Stimulated activated naive CD8-positive, alpha-beta T cell treated with anti-CD3 and anti-CD28 coated beads, Interleukin-15, Interleukin-2, amounts not matched to agents 100 ng/mL and 50 ng/mL, for 24 hours (primary cell): Measurements from ENCODE around the gene RALGPS2.

Experiments used
- H3K27ac Mint-ChIP-seq: one replicate; pipeline ENCODE4 v1.8.0; 2021; ENCODE audit warnings: mild to moderate bottlenecking, mixed read lengths
- H3K27me3 Mint-ChIP-seq: one replicate; pipeline ENCODE4 v1.8.0; 2021; ENCODE audit warnings: mixed read lengths
- H3K36me3 Mint-ChIP-seq: one replicate; pipeline ENCODE4 v1.8.0; 2021; ENCODE audit warnings: low read depth, mixed read lengths
- H3K4me1 Mint-ChIP-seq: one replicate; pipeline ENCODE4 v1.8.0; 2021; ENCODE audit warnings: low read depth, mixed read lengths
- H3K4me3 Mint-ChIP-seq: one replicate; pipeline ENCODE4 v1.8.0; 2021; ENCODE audit warnings: mild to moderate bottlenecking, mixed read lengths
- H3K9me3 Mint-ChIP-seq: one replicate; pipeline ENCODE4 v1.8.0; 2021; ENCODE audit warnings: mixed read lengths

Gene RALGPS2

DNA sequence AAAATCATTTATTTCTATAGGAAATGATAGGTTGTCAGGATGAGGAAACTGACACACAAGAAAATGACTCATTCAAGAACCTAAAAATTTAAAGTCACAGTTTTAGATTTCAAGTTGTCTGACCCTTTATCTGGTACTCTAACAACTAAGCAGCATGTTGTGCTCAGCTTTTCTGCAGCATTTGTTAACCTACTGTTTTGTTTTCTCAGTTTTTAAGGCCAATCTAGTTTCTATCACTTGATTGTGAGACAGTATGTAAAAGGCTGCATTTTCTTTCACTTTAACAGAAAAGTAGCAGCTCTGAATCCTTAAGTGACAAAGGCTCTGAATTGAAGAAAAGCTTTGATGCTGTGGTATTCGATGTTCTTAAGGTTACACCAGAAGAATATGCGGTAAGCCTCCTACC, 59.1 kb downstream of the RALGPS2 start:
- H3K27me3 Mint-ChIP-seq = no peaks in the 10 kb centered on the region
- peak overlapping the region; percentile 12 for H3K4me3 Mint-ChIP-seq
- no peak overlapping the region for H3K27ac Mint-ChIP-seq
- H3K36me3 Mint-ChIP-seq = peaks cover 16% of the 10 kb centered on the region
- H3K9me3 Mint-ChIP-seq = no peaks in the 10 kb centered on the region
- peaks cover 37% of the 10 kb centered on the region for H3K4me1 Mint-ChIP-seq

DNA sequence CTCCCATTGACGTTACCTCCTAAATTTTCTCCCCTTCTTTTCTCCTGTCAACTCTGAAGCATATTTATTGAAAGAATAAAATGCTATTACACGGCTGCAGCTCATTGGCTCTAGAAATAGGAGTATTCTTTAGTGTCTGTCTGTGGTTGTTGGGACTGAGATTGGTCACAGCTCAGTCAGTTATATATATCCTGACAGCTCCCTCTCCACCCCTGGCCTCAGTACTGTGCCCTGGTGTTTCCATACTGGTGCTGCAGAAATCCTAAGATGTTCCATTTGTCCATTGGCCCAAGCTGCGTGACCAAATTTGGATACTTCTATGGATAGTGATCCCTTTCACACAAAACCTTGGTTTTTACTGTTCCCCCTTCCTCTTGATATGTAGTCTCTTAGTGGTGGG, 67.3 kb downstream of the RALGPS2 start:
- peaks cover 17% of the 10 kb centered on the region for H3K36me3 Mint-ChIP-seq
- H3K4me1 Mint-ChIP-seq = peaks cover 7% of the 10 kb centered on the region
- no peak overlapping the region for H3K27ac Mint-ChIP-seq
- no peaks in the 10 kb centered on the region for H3K9me3 Mint-ChIP-seq
- H3K27me3 Mint-ChIP-seq = no peaks in the 10 kb centered on the region
- H3K4me3 Mint-ChIP-seq = no peak overlapping the region

DNA sequence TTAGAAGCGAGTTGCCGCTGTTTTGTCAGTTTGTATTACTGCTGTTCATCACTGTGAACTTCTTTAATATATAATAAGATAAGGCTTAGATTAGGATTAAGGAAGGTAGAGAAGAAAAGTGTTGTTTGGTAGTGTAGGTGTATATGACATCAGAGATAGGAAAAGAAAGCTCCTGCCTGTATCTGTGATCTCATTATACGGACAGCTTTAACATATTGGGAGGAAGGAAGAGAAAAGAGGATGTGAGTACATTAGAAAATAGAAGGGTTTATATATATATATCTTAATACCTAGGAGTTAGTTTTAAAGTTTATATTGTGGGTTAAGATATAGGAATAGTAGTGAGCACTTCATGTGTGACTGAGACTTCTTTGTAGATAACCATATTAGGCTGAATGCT, 71.0 kb downstream of the RALGPS2 start:
- H3K4me3 Mint-ChIP-seq = no peak overlapping the region
- H3K27ac Mint-ChIP-seq = no peak overlapping the region
- H3K36me3 Mint-ChIP-seq = peaks cover 18% of the 10 kb centered on the region
- no peaks in the 10 kb centered on the region for H3K27me3 Mint-ChIP-seq
- no peaks in the 10 kb centered on the region for H3K4me1 Mint-ChIP-seq
- H3K9me3 Mint-ChIP-seq = peaks cover 4% of the 10 kb centered on the region

DNA sequence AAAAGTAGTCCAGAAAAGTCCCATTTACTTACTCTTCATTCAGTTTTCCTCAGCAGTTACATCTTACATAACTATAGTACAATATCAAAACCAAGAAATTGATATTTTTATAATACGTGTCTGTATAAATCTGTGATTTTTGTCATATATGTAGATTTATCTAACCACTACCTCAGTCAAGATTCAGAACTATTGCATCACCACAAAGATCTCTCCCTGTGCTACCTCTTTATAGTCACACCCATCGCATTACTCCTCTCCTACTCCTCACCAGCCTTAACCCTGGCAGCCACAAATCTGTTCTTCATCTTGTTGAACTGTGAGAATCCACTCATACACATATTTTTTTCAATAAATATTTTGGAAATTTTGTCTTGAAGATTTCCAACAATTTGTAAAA, 72.5 kb downstream of the RALGPS2 start:
- Mint-ChIP-seq H3K36me3 (peaks cover 18% of the 10 kb centered on the region), H3K4me3 (no peak overlapping the region), H3K9me3 (peaks cover 4% of the 10 kb centered on the region), H3K27ac (no peak overlapping the region), H3K27me3 (no peaks in the 10 kb centered on the region), H3K4me1 (no peaks in the 10 kb centered on the region)

DNA sequence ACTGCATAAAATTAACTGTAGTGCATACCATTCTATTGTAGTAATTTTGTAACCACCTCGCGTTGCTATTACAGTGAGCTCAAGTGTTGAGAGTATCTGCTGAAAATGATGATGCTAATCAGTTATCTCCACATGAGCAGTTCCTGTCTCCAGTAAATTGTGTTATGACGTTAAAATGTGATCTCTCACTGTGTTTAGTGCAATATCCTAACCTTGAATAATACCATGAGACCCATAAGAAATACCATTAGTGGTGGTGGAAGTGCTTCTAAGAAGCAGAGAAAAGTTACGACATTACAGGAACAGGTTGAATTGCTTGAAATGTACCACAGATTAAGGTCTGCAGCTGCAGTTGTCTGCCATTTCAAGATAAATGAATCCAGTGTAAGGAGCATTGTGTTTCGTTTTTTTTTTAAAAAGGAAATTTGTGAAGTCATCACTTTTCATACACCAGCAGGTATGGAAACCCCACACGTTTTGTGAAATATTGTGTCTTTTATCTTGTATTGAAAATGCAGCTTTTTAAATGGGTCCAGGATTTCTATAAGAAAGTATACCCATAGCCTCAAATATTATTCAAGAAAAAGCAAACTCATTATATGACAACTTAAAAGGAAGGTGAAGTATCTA, 73.3 kb downstream of the RALGPS2 start:
- peaks cover 4% of the 10 kb centered on the region for H3K9me3 Mint-ChIP-seq
- peaks cover 18% of the 10 kb centered on the region for H3K36me3 Mint-ChIP-seq
- no peaks in the 10 kb centered on the region for H3K4me1 Mint-ChIP-seq
- H3K27ac Mint-ChIP-seq = no peak overlapping the region
- H3K27me3 Mint-ChIP-seq = no peaks in the 10 kb centered on the region
- no peak overlapping the region for H3K4me3 Mint-ChIP-seq

DNA sequence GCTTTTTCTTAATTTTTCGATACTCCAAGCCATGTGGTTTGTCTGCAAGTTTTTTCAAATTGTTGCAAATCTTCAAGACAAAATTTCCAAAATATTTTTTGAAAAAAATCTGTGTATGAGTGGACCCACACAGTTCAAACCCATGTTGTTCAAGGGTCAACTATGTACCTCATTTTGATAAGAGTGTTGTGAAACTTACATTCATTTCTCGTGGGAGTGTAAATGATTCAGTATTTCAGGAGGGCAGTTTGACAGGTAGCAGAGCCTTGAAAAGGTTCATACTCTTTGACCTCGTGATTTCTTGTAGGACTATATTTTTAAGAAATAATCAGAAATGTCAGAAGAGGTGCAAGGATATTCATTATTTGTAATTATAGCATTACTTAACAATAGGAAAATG, 77.8 kb downstream of the RALGPS2 start:
- Mint-ChIP-seq H3K36me3 (peaks cover 5% of the 10 kb centered on the region), H3K27me3 (no peaks in the 10 kb centered on the region), H3K27ac (no peak overlapping the region), H3K4me1 (no peaks in the 10 kb centered on the region), H3K9me3 (peaks cover 4% of the 10 kb centered on the region), H3K4me3 (no peak overlapping the region)

DNA sequence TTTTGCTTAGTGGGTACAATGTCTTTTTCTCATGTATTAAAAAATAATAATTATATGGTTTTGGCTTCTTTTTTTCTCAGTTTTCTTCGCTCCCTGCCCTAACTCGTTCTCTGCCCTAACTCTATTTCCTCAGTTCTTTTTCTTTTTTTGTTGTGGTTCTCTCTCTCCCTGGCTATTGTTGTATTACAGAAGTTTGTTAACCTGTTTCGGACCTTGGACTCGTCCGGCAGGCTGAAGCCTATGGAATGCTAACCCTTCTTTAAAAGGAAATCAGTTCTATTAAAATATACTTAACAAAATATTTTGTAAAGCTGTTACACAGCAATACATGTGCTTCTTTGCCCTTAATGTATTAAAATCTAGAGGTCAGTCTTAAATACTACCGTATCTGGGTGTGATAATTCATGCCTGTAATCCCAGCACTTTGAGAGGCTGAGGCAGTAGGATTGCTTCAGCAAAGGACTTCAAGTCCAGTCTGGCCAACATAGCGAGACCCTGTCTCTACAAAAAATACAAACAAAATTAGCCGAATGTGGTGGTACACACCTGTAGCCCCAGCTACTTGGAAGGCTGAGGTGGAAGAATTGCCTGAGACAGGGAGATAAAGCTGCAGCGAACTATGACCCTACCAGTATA, 81.7 kb downstream of the RALGPS2 start:
- no peak overlapping the region for H3K4me3 Mint-ChIP-seq
- no peak overlapping the region for H3K27ac Mint-ChIP-seq

DNA sequence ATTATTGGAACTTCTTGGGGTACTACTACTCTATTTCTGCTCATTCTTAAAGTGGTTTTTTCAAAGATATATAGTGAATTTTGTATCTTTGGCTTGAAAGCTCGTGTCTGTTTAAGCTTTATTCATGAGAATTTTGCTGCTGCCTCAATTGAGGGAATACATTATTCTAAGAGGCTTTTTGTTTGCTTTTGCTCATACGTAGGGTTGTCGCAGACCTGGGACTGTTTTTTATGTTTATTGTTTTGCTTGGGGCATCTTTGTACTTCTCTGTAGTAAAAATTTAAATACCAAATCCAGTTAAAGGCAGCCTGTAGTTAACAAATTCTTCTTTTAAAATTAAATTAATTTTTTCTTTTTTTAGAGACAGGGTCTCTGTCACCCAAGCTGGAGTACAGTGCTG, 83.5 kb downstream of the RALGPS2 start:
- Mint-ChIP-seq H3K36me3 (peaks cover 4% of the 10 kb centered on the region), H3K27ac (no peak overlapping the region), H3K4me3 (no peak overlapping the region), H3K27me3 (no peaks in the 10 kb centered on the region), H3K4me1 (no peaks in the 10 kb centered on the region), H3K9me3 (no peaks in the 10 kb centered on the region)

More for the DNA sequence above, 81.7 kb downstream of the RALGPS2 start:
- H3K27me3 Mint-ChIP-seq = no peaks in the 10 kb centered on the region
- no peaks in the 10 kb centered on the region for H3K9me3 Mint-ChIP-seq
- H3K4me1 Mint-ChIP-seq = no peaks in the 10 kb centered on the region
- H3K36me3 Mint-ChIP-seq = peaks cover 4% of the 10 kb centered on the region

DNA sequence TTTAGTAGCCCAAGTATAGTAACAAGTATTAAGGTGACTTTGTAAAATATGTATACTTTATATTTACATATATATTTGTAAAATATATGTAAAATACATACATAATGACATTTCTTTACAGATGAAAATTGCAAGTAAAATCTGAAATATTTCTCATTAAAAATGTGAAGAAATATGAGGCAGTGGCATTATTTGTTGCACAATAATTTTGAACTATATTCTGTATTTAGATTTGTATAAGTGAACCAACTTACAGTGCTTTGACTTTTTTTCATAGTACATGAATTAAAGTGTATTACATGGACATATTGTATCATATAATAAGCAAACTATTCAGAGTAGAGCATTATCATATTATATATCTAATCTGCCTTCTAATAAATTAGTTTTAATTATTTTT, 85.5 kb downstream of the RALGPS2 start:
- Mint-ChIP-seq H3K27me3 (no peaks in the 10 kb centered on the region), H3K9me3 (no peaks in the 10 kb centered on the region), H3K4me1 (no peaks in the 10 kb centered on the region), H3K4me3 (no peak overlapping the region), H3K36me3 (peaks cover 8% of the 10 kb centered on the region), H3K27ac (no peak overlapping the region)

DNA sequence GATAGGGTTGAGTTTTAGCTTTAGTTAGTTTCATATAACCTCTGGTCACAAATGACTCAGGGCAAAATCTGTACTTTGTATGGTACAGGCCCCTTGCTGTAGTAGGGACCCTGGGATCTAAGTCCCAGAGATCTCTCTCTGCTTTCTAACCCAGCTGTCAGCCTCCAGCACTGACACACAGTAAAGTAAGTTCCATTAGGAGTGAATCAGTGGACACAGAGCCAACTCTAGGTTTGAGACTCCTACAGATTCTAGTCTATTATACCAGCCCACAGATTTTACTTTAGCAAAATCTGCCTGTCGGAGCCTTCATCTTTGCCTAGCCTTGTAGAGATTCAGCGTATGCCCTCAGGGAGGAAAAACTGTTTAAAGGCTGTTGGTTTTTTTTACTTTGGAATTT, 93.4 kb downstream of the RALGPS2 start:
- H3K27ac Mint-ChIP-seq = no peak overlapping the region
- H3K4me3 Mint-ChIP-seq = no peak overlapping the region
- no peaks in the 10 kb centered on the region for H3K27me3 Mint-ChIP-seq
- peaks cover 13% of the 10 kb centered on the region for H3K36me3 Mint-ChIP-seq
- peaks cover 20% of the 10 kb centered on the region for H3K4me1 Mint-ChIP-seq
- H3K9me3 Mint-ChIP-seq = no peaks in the 10 kb centered on the region

DNA sequence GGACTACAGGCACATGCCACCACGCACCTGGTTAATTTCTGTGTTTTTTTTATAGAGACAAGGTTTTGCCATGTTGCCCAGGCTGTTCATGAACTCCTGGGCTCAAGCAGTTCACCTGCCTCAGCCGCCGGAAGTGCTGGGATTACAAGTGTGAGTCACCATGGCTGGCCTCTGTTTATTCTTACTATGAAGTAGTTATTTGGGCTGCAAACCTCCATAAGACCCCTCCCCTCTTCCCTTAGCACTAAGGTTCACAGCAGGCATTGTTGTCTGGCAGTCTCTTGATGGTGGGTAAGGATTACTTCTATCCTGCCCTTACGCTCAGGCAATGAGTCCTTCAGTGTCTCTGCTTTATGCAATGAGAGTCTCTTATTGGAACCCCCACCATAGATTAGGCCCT, 94.1 kb downstream of the RALGPS2 start:
- no peaks in the 10 kb centered on the region for H3K9me3 Mint-ChIP-seq
- H3K27me3 Mint-ChIP-seq = no peaks in the 10 kb centered on the region
- peaks cover 20% of the 10 kb centered on the region for H3K36me3 Mint-ChIP-seq
- peaks cover 26% of the 10 kb centered on the region for H3K4me1 Mint-ChIP-seq
- H3K4me3 Mint-ChIP-seq = no peak overlapping the region
- no peak overlapping the region for H3K27ac Mint-ChIP-seq

DNA sequence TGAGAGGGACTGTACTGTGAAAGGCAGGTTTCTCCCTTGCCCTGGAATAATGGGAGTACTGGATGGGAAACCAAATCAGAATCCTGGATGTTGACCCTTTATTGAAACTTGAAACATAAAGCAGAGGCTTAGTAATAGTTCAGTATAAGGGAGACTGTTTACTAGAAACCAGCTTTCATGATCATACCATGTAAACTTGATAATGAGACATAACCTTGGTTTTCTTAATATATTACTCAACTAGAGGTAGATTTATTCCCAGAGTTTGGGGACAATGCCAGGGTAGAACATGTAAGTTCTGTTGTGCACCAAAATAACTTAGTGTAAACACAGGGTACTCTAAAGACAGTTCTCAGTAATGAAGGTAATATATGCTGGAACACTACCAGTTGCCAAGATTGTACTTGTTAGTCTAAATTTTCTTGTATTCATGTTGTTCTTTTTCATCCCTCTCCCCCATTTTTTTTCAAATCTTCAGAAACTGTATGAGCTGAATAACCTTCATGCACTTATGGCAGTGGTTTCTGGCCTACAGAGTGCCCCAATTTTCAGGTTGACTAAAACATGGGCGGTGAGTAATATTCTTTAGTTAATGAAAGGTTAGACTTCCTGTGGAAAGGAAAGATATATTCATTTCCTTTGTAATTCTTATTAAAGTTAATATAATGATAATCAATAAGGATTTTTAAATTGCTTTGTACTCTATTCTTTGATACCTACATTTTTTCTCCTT, 96.3 kb downstream of the RALGPS2 start:
- Mint-ChIP-seq H3K9me3 (no peaks in the 10 kb centered on the region), H3K4me1 (peaks cover 37% of the 10 kb centered on the region), H3K36me3 (peaks cover 15% of the 10 kb centered on the region), H3K4me3 (no peak overlapping the region), H3K27ac (peak overlapping the region; percentile 53), H3K27me3 (no peaks in the 10 kb centered on the region)

DNA sequence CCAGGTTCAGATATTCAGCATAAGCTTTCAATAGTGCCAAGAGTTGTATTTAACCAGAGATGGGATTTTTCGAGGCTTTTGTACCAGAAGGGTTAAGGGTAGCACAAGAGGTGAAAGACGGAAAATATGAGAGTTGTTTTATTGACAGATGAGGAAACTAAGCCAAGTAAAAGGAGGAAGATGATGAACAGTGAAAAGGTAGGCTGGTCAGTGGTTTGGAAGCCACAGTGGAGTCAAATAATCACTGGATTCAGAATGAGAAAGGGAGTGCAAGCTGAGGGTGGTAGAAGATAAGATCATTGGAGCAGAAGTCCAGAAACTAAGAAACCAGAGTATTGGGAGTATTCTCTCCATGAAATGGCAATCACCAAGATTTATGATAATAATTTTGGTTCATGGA, 100.1 kb downstream of the RALGPS2 start:
- H3K4me1 Mint-ChIP-seq = peaks cover 32% of the 10 kb centered on the region
- H3K27me3 Mint-ChIP-seq = no peaks in the 10 kb centered on the region
- no peaks in the 10 kb centered on the region for H3K9me3 Mint-ChIP-seq
- H3K4me3 Mint-ChIP-seq = no peak overlapping the region
- H3K36me3 Mint-ChIP-seq = peaks cover 15% of the 10 kb centered on the region
- peak overlapping the region; percentile 62 for H3K27ac Mint-ChIP-seq

DNA sequence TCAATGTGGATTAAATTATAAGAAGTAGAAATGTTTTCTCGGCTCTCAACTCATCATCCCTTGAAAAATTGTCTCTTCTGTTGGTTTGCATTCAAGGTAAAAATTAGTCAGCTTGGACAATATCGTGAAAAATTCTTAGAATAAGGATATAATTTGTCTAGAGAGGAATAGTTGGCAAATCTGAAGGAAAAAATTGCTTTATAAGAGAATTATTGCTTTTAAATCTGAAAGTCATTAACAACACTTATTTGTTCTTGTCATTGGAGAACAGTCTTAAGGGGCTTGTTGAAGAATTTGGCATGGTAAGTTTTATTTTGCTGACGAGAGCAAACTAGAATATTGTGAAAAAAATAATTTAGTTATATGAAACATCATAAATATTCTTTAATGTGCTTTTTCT, 119.4 kb downstream of the RALGPS2 start:
- Mint-ChIP-seq H3K27me3 (no peaks in the 10 kb centered on the region), H3K4me1 (no peaks in the 10 kb centered on the region), H3K4me3 (no peak overlapping the region), H3K27ac (no peak overlapping the region), H3K9me3 (no peaks in the 10 kb centered on the region), H3K36me3 (no peaks in the 10 kb centered on the region)

DNA sequence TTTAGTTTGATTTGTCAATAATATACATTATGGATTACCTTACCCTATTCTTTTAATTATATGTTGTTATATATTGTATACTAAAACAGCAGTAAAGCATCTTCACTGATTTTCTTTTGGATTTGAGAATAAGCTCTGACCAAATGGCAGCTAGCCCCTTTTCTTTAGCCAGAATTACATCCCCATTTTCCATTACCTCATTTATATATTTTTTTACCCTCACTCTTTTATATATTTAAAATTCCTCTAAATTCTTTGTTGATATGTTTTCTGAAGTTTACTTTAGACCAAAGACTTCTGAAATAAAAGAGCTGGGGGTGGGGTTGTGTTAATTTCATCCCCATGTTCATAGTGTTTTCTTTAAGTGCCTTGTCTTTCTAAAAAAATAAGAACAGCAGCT, 121.3 kb downstream of the RALGPS2 start:
- H3K27ac Mint-ChIP-seq = no peak overlapping the region
- H3K9me3 Mint-ChIP-seq = no peaks in the 10 kb centered on the region
- H3K27me3 Mint-ChIP-seq = no peaks in the 10 kb centered on the region

More for the DNA sequence above, 121.3 kb downstream of the RALGPS2 start:
- no peaks in the 10 kb centered on the region for H3K36me3 Mint-ChIP-seq
- H3K4me3 Mint-ChIP-seq = no peak overlapping the region
- no peaks in the 10 kb centered on the region for H3K4me1 Mint-ChIP-seq
